Hepatocyte (in vitro differentiated cells): Measurements from ENCODE around the gene TMEM131.

Experiments
- EZH2 ChIP-seq: fragments of 200-600 bp; sonication (generic); IDR thresholded peaks from 2 replicates; pipeline ENCODE4 v1.6.1; 2016; ENCODE audit warnings: antibody characterized with exemption, mild to moderate bottlenecking, borderline replicate concordance
- TF ChIP-seq, protein P1 (sequence below): fragments of 200-600 bp; sonication (generic); IDR thresholded peaks from 2 replicates; pipeline ENCODE4 v1.5.1; 2016; ENCODE audit warnings: antibody characterized with exemption, mild to moderate bottlenecking; ENCODE audit not compliant: poor library complexity

DNA sequence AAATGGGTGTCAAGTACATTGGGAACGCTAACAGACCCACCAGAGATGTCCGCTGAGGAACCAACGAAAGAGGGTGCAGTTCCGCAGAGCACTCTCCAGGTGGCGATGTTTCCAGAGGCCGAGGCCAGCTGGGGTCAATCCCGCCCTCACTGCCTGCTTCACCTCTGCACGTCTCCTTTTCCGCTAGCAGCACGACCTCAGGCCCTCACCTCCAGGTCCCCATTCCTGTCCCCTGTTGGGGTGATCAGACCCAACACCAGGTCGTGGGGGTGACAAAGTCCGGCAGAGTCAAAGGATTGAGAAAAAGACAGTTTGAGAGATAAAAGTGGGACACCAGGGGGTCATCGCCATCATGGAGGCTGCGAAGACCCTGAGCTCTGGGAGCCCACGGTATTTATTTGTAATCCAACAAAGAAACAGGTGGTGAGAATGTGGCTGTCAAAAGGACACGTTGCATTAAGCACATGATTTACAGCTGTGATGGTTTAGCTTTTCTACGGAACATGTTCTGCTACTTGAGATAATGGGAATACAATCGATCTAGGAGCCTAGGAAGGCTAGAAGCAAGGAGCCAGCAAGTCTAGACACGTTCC is 255.1 kb downstream of the TMEM131 start:
- TF ChIP-seq, protein P1, sequence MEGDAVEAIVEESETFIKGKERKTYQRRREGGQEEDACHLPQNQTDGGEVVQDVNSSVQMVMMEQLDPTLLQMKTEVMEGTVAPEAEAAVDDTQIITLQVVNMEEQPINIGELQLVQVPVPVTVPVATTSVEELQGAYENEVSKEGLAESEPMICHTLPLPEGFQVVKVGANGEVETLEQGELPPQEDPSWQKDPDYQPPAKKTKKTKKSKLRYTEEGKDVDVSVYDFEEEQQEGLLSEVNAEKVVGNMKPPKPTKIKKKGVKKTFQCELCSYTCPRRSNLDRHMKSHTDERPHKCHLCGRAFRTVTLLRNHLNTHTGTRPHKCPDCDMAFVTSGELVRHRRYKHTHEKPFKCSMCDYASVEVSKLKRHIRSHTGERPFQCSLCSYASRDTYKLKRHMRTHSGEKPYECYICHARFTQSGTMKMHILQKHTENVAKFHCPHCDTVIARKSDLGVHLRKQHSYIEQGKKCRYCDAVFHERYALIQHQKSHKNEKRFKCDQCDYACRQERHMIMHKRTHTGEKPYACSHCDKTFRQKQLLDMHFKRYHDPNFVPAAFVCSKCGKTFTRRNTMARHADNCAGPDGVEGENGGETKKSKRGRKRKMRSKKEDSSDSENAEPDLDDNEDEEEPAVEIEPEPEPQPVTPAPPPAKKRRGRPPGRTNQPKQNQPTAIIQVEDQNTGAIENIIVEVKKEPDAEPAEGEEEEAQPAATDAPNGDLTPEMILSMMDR, result peak; percentile 56
- TF ChIP-seq EZH2, result no peak
